HEK293 (cell line): ENCODE results near the gene DYNLRB1.

Source experiments
- AEBP2 ChIP-seq: fragments of 450-650 bp; formaldehyde crosslinking; IDR thresholded peaks from 2 replicates; pipeline ENCODE4 v1.5.1; 2016; ENCODE audit warnings: missing biosample characterization, missing genetic modification characterization, borderline replicate concordance
- BCL11B ChIP-seq: fragments of 450-650 bp; formaldehyde crosslinking; IDR thresholded peaks from 2 replicates; pipeline ENCODE4 v1.5.1; 2016; ENCODE audit warnings: low read depth, missing biosample characterization, missing genetic modification characterization
- GLI4 ChIP-seq: fragments of 450-650 bp; formaldehyde crosslinking; IDR thresholded peaks from 2 replicates; pipeline ENCODE4 v1.5.1; 2016; ENCODE audit warnings: missing biosample characterization, missing genetic modification characterization
- HIC1 ChIP-seq: fragments of 450-650 bp; formaldehyde crosslinking; IDR thresholded peaks from 2 replicates; pipeline ENCODE4 v1.5.1; 2016; ENCODE audit warnings: missing biosample characterization, missing genetic modification characterization
- HOXD13 ChIP-seq: sonication (generic); formaldehyde crosslinking; IDR thresholded peaks from 2 replicates; pipeline ENCODE4 v1.8.0; 2022; ENCODE audit warnings: missing genetic modification reagents, borderline replicate concordance
- IKZF3 ChIP-seq: fragments of 450-650 bp; IDR thresholded peaks from 2 replicates; pipeline ENCODE4 v1.5.0; 2018; ENCODE audit warnings: missing biosample characterization, mild to moderate bottlenecking, missing genetic modification characterization, moderate library complexity
- SP3 ChIP-seq: fragments of 450-650 bp; formaldehyde crosslinking; IDR thresholded peaks from 2 replicates; pipeline ENCODE4 v1.5.1; 2016; ENCODE audit warnings: missing biosample characterization, missing genetic modification characterization
- ZBTB21 ChIP-seq: fragments of 450-650 bp; formaldehyde crosslinking; IDR thresholded peaks from 2 replicates; pipeline ENCODE4 v1.5.1; 2017; ENCODE audit warnings: missing biosample characterization, missing genetic modification characterization
- ZBTB6 ChIP-seq: fragments of 450-650 bp; formaldehyde crosslinking; IDR thresholded peaks from 2 replicates; pipeline ENCODE4 v1.5.1; 2017; ENCODE audit warnings: missing biosample characterization, missing genetic modification characterization
- ZEB2 ChIP-seq: fragments of 450-650 bp; formaldehyde crosslinking; IDR thresholded peaks from 2 replicates; pipeline ENCODE4 v1.5.1; 2016; ENCODE audit warnings: missing biosample characterization, missing genetic modification characterization
- ZFP37 ChIP-seq: fragments of 450-650 bp; formaldehyde crosslinking; IDR thresholded peaks from 2 replicates; pipeline ENCODE4 v1.5.1; 2016; ENCODE audit warnings: missing biosample characterization, missing genetic modification characterization
- ZNF121 ChIP-seq: fragments of 450-650 bp; formaldehyde crosslinking; IDR thresholded peaks from 2 replicates; pipeline ENCODE4 v1.5.1; 2016; ENCODE audit warnings: missing biosample characterization, missing genetic modification characterization
- ZNF155 ChIP-seq: fragments of 450-650 bp; formaldehyde crosslinking; IDR thresholded peaks from 2 replicates; pipeline ENCODE4 v1.5.1; 2016; ENCODE audit warnings: missing biosample characterization, missing genetic modification characterization
- ZNF16 ChIP-seq: fragments of 450-650 bp; formaldehyde crosslinking; IDR thresholded peaks from 2 replicates; pipeline ENCODE4 v1.5.1; 2016; ENCODE audit warnings: low read depth, missing biosample characterization, missing genetic modification characterization
- ZNF202 ChIP-seq: fragments of 450-650 bp; formaldehyde crosslinking; IDR thresholded peaks from 2 replicates; pipeline ENCODE4 v1.5.1; 2016; ENCODE audit warnings: missing biosample characterization, missing genetic modification characterization, borderline replicate concordance
- ZNF248 ChIP-seq: fragments of 450-650 bp; formaldehyde crosslinking; IDR thresholded peaks from 2 replicates; pipeline ENCODE4 v1.5.1; 2017; ENCODE audit warnings: missing biosample characterization, missing genetic modification characterization
- ZNF292 ChIP-seq: fragments of 450-650 bp; formaldehyde crosslinking; IDR thresholded peaks from 2 replicates; pipeline ENCODE4 v1.5.1; 2016; ENCODE audit warnings: low read depth, missing biosample characterization, missing genetic modification characterization, borderline replicate concordance
- ZNF311 ChIP-seq: fragments of 450-650 bp; formaldehyde crosslinking; IDR thresholded peaks from 2 replicates; pipeline ENCODE4 v1.5.1; 2017; ENCODE audit warnings: missing biosample characterization, missing genetic modification characterization, borderline replicate concordance
- ZNF37A ChIP-seq: fragments of 450-650 bp; IDR thresholded peaks from 2 replicates; pipeline ENCODE4 v1.5.1; 2018; ENCODE audit warnings: missing biosample characterization, missing genetic modification characterization
- ZNF423 ChIP-seq: fragments of 450-650 bp; formaldehyde crosslinking; IDR thresholded peaks from 2 replicates; pipeline ENCODE4 v1.5.1; 2016; ENCODE audit warnings: missing biosample characterization, missing genetic modification characterization
- ZNF426 ChIP-seq: fragments of 450-650 bp; formaldehyde crosslinking; IDR thresholded peaks from 2 replicates; pipeline ENCODE4 v1.5.1; 2017; ENCODE audit warnings: missing biosample characterization, missing genetic modification characterization, mild to moderate bottlenecking, inconsistent platforms, moderate library complexity
- ZNF433 ChIP-seq: fragments of 450-650 bp; formaldehyde crosslinking; IDR thresholded peaks from 2 replicates; pipeline ENCODE4 v1.5.1; 2016; ENCODE audit warnings: missing biosample characterization, missing genetic modification characterization, low read depth
- ZNF488 ChIP-seq: fragments of 450-650 bp; formaldehyde crosslinking; IDR thresholded peaks from 2 replicates; pipeline ENCODE4 v1.5.1; 2016; ENCODE audit warnings: missing biosample characterization, missing genetic modification characterization
- ZNF501 ChIP-seq: fragments of 450-650 bp; formaldehyde crosslinking; IDR thresholded peaks from 2 replicates; pipeline ENCODE4 v1.5.1; 2016; ENCODE audit warnings: missing biosample characterization, missing genetic modification characterization
- ZNF548 ChIP-seq: fragments of 450-650 bp; formaldehyde crosslinking; IDR thresholded peaks from 2 replicates; pipeline ENCODE4 v1.5.1; 2016; ENCODE audit warnings: missing biosample characterization, missing genetic modification characterization
- ZNF629 ChIP-seq: fragments of 450-650 bp; formaldehyde crosslinking; IDR thresholded peaks from 2 replicates; pipeline ENCODE4 v1.5.1; 2017; ENCODE audit warnings: missing biosample characterization, missing genetic modification characterization
- ZNF692 ChIP-seq: fragments of 450-650 bp; formaldehyde crosslinking; IDR thresholded peaks from 2 replicates; pipeline ENCODE4 v1.5.1; 2016; ENCODE audit warnings: missing biosample characterization, missing genetic modification characterization
- ZNF704 ChIP-seq: fragments of 450-650 bp; formaldehyde crosslinking; IDR thresholded peaks from 2 replicates; pipeline ENCODE4 v1.5.1; 2016; ENCODE audit warnings: missing biosample characterization, missing genetic modification characterization
- ZNF785 ChIP-seq: fragments of 450-650 bp; formaldehyde crosslinking; IDR thresholded peaks from 2 replicates; pipeline ENCODE4 v1.5.1; 2016; ENCODE audit warnings: missing biosample characterization, missing genetic modification characterization
- ZSCAN5A ChIP-seq: fragments of 450-650 bp; formaldehyde crosslinking; IDR thresholded peaks from 2 replicates; pipeline ENCODE4 v1.5.1; 2016; ENCODE audit warnings: missing biosample characterization, missing genetic modification characterization

Gene DYNLRB1

GRCh38 chr20:34515484-34516246, 557 bp upstream of the DYNLRB1 start (continued):
- no peak for TF ChIP-seq ZSCAN5A (tag by site-specific recombination)
- TF ChIP-seq GLI4 (tag by site-specific recombination), result no peak
- TF ChIP-seq ZNF423 (tag by site-specific recombination), result no peak
- no peak for TF ChIP-seq HIC1 (tag by site-specific recombination)
- no peak for TF ChIP-seq ZNF488 (tag by site-specific recombination)
- TF ChIP-seq ZEB2 (tag by site-specific recombination), result no peak
- TF ChIP-seq ZNF548 (tag by site-specific recombination), result no peak
- no peak for TF ChIP-seq ZNF248 (tag by site-specific recombination)
- TF ChIP-seq HOXD13, result no peak
- peak; percentile 39; the same call in 1 of the 2 replicates for TF ChIP-seq ZNF629 (tag by site-specific recombination)
- TF ChIP-seq IKZF3, result no peak
- TF ChIP-seq ZFP37, result 0 out of 2 replicates have a peak, but pooled peaks have one; percentile 14
- TF ChIP-seq ZNF785 (tag by site-specific recombination), result no peak
- TF ChIP-seq ZNF16 (tag by site-specific recombination), result no peak; the same call in 1 of the 2 replicates
- no peak for TF ChIP-seq ZNF692 (tag by site-specific recombination)
- no peak for TF ChIP-seq ZNF426
- TF ChIP-seq AEBP2 (tag by site-specific recombination), result no peak
- no peak for TF ChIP-seq ZNF37A (tag by site-specific recombination)
- no peak for TF ChIP-seq ZBTB21 (tag by site-specific recombination)
- TF ChIP-seq BCL11B (tag by site-specific recombination), result no peak
- peak; percentile 38; the same call in 1 of the 2 replicates for TF ChIP-seq SP3 (tag by site-specific recombination)
- peak; percentile 94 for TF ChIP-seq ZNF121 (tag by site-specific recombination)
- no peak for TF ChIP-seq ZNF202 (tag by site-specific recombination)
- no peak for TF ChIP-seq ZNF704 (tag by site-specific recombination)
- no peak for TF ChIP-seq ZNF433 (tag by site-specific recombination)
- no peak for TF ChIP-seq ZNF155
- TF ChIP-seq ZNF311 (tag by site-specific recombination), result no peak
- no peak for TF ChIP-seq ZBTB6 (tag by site-specific recombination)
- peak; percentile 63; the same call in 1 of the 2 replicates for TF ChIP-seq ZNF501
- TF ChIP-seq ZNF292 (tag by site-specific recombination), result no peak
